Activated CD4-positive, alpha-beta T cell treated with anti-CD3 and anti-CD28 coated beads for 48 hours (primary cell): ENCODE data around the gene SLC39A12.

Experiments used
- DNase-seq: peaks from one replicate; pipeline ENCODE4 v3.0.0-alpha.2; 2020

SLC39A12 gene

GRCh38 chr10:17965649-17966235 lies 14.0 kb downstream of the SLC39A12 start:
- DNase-seq, result no peak

- DNase-seq, result no peak
These were observed 22.8 kb downstream of the SLC39A12 start for GRCh38 chr10:17974505-17974904.

GRCh38 chr10:17980846-17981565 lies 29.3 kb downstream of the SLC39A12 start:
- DNase-seq, result no peak

DNA sequence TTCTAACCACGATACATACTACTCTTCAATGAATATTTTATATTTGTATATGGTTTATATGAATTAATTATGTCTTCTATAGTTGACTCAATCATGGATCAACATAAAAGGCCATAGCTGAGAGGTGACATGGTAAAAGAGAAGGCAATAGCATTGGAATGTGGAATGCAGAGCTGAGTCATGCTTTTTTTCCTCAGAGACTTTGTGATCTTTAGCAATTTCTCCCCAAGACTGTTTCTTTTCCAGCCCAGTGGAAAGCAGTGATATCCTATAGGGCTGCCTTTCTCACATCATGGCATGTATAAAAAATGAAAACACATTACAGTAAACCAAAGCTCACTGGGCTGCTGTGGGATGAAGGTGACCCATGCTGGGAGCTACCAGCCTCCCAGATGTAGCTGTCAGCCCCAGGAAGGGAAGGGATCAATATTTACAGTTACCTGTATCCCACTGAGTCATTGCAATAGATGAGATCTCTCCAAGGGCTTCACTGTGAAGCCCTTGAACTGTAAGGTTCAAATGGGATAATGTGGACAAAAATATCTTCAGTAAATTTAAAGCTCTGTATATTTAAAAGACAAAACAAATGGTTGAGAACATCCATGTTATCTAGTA lies 30.2 kb downstream of the SLC39A12 start:
- DNase-seq, result no peak

DNA sequence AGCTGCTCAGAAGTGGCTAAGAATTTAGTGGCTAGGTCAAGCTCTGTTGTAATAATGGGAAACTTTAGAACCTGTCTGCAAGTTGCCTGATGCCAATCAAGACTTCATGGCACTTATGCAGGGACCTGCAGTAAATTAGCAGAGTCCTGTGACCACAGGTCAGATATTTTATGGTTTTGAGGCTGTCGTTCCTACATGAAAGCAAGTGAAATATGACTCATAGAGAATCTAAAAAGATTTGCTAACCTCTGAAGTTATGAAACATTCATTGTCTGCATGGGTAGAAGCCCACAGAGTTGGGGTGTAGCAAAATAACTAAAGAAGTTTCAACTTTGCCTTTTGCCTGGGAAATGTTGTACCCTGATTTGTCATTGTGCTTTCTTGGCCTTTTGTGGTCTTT lies 32.3 kb downstream of the SLC39A12 start:
- no peak for DNase-seq

- no peak for DNase-seq
These were observed 32.8 kb downstream of the SLC39A12 start for GRCh38 chr10:17984563-17984962.

- DNase-seq, result no peak
These were observed 38.4 kb downstream of the SLC39A12 start for GRCh38 chr10:17989908-17990767.

DNA sequence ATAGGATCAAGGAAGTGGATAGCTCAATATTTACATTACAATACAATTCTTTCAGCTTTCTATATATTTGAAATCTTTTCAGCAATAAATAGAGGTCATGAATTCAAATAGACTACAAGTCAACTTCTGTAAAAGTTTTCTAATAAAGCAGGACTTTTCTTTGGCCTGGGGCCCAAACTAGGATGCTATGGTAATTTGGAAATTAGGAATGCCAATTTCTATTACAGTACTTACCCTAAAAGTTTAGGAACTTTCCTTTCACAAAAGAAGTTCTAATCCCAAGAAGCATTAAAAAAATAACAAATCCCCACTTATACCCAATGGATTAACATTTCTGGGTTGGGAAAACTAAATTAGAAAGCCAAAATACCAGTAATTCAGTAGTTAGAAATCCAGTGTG lies 40.5 kb downstream of the SLC39A12 start:
- DNase-seq, result no peak

DNA sequence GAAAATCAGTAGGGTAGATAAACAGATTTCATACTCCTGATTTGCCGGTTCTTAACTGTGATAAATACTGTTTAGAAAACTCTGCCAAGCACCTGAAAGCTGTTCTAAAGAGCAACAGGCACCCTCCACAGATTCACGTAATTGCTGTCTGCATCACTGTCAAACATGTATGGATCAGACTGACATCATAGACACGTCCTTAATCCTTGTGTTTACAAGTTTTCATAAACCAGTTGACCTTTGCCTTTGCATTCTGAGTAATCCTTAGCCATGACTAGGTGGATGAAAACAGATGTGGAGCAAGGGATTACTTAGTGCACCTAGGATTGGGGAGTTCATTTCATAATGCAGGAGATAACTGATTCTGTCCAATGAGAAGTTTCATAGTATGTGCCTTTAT lies 41.6 kb downstream of the SLC39A12 start:
- no peak for DNase-seq

- no peak for DNase-seq
These were observed 48.9 kb downstream of the SLC39A12 start for GRCh38 chr10:18000601-18001000.

DNA sequence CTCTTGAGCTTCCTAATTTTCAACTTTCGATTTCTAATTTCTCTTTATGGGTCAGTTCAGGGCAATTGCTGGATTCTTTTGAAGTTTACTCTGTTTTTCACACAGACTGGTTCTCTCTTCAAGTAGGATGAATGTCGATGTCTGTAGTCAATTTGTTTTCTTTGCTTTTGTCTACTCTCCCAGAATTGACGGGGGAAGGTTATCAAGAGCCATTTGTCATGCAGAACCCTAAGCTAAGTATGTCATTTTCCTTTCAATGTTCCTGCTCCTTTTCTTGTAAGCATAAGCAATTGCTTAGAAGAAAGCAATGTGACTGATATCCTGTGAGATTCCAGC lies 53.7 kb downstream of the SLC39A12 start:
- no peak for DNase-seq

- no peak for DNase-seq
These were observed 54.2 kb downstream of the SLC39A12 start for GRCh38 chr10:18005781-18006456.

DNA sequence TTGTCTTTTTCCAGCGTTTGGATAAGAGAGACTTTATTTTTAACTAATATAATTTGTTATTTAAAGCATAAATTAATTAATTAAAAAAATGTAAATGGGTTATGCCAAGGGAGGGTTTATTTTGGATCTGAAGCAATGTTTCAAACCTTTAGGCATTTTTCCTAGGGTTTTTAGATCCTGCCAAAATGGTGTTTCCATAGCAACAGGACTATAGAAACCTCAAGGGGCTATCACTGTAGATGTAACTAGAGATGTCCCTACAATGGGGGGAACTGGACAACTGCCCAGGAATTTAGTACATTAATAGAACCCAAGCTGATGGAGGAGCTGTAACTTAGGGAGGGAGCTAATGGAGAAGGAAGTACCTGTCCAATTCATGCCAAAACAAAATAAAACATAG lies 57.3 kb downstream of the SLC39A12 start:
- no peak for DNase-seq

GRCh38 chr10:18010050-18010449 lies 58.3 kb downstream of the SLC39A12 start:
- DNase-seq, result no peak

- DNase-seq, result no peak
These were observed 68.8 kb downstream of the SLC39A12 start for GRCh38 chr10:18020523-18020922.

GRCh38 chr10:18021725-18022480 lies 70.2 kb downstream of the SLC39A12 start:
- no peak for DNase-seq

DNA sequence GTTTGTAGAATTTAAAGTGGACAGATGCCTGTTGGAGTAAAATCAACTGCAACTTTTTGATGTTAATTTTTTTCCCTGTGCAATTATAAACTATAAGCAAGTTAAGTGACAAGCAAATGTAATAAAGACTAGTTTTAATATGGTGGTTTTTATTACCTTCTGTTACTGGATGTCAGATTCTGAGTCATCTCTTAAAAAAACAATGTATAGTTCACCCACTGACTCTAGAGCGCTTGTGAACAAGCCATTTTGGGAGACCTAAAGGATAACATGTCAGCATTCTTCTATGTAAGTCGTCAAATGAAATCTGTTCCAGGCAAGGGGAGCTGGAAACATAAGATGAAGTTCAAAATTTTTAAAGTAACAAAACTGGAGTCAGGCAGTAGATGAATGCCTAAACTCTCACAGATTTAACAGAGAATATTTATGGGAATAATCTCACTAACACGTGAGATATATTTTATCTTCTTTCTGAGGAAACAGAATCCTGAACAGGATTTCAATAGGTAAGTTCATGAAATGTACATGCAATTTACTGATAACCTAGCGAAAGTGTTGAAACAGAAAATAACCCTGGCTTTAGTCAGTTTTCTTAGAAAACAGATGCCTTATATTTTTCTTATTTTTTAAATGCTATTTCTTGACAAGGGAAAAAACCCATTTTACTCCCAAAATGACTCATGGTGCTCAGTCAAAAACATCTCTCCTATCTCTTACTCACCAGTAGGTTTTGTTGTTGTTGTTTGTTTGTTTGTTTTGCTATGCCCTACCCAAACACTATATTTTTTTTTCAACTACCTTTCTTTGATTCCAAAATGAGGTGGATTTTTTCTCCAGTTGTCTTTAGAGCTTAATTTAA lies 91.7 kb downstream of the SLC39A12 start:
- DNase-seq, result no peak

- DNase-seq, result no peak
These were observed 93.4 kb downstream of the SLC39A12 start for GRCh38 chr10:18044976-18045720.

GRCh38 chr10:18056583-18056982 lies 104.9 kb downstream of the SLC39A12 start:
- no peak for DNase-seq

DNA sequence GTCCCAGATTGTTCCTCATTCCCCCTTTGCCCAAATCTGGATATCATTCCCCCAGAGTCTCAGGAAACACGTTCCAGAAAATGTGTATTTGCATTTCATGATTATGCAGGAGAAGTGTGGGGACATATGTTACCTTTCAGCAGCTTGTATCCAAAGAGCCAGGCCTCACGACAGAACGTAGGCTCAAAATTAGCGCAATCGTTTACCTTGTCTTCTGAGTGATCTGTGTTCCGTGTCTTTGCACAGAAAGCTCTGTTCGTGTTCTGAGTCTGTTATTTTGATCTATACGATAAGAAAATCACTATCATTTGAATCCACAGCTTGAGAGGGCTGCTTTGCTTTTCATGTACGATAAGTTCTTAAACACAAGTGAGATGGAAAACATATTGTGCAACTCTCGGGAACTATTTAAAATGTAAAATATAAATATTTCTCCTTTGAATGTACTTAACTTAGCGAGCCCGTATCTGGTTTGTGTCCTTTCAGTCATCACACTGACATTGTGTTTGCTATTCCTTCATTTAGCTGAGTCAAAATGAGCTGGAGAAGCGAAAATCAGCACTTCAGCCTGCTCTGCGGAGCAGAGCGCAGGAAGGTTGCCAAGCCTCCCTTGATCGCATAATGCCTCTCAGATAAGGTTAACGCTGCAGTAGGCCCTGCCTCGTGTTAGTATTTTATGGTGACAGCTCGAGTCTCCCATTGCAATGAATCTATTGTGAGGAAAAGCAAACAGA lies 108.3 kb downstream of the SLC39A12 start:
- no peak for DNase-seq
